Thyroid gland (tissue), 4 donors: Measurements from ENCODE around the gene PTPRN2.

Experiments
- CTCF ChIP-seq, 6 experiments: fragments of 200-600 bp in 3 of 6; fragments of 450-650 bp in 3 of 6; sonication (generic) in 3 of 6; IDR thresholded peaks; one replicate each; pipeline ENCODE4 v1.5.1; 2016 to 2019; ENCODE audit warnings: antibody characterized with exemption in 6 of 6, mild to moderate bottlenecking in 2 of 6, inconsistent platforms in 1 of 6, moderate library complexity in 1 of 6
- POLR2A ChIP-seq, 2 donors: fragments of 450-650 bp; IDR thresholded peaks; one replicate each; pipeline ENCODE4 v1.6.1; 2017; ENCODE audit warnings: antibody characterized with exemption in 2 of 2, mild to moderate bottlenecking in 2 of 2, moderate library complexity in 1 of 2

DNA sequence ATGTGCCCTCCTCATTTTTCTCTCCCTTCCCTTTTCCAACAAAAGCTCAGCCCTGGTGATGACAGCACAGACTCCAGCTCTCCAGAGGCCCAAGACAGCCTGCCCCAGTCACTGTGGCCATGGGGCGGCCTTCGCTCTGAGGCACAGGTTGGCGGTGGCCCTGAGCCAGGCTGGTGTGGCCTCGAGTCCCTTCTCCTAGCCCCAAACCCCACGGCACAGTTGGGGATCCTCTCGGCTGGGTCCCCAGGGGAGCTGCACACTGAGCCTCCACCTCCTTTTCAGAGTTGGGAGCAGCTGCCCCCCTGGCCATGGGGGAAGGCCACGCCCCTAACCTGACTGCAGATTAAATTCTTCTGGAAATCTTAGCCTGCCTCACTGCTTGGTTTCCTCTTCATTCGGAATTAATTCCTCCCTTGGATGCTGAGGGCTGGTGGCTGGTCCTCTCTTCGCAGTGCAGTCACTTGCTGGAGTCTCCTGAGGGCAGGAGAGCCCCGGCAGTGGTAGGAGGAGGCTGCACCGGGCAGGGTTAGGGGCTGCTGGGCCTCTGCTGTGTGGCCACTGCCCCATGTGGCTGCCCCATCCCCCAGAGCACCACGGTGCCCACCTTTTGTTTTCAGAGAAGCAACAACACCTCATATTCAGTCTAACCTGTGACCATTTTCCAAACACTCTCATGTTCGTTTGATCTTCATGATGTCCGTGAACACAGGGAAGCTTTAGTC, 824.2 kb downstream of the PTPRN2 start:
- TF ChIP-seq CTCF (IDR thresholded peaks at IDR 0.05) (no peak), POLR2A (IDR thresholded peaks at IDR 0.05) (no peak)
